Hepatocyte (in vitro differentiated cells): ENCODE measurements around the gene TBC1D22B. TPM values are rescaled to one million over a fixed set of nuclear protein-coding genes. Genes with fewer than 3 reads are reported as not detected.

Source experiments
- DNase-seq: peaks from one replicate; pipeline ENCODE4 v3.0.0-alpha.2; 2016; ENCODE audit warnings: low spot score
- H2AFZ ChIP-seq: fragments of 200-600 bp; sonication (generic); 2 replicates; pipeline ENCODE4 v1.6.0; 2016; ENCODE audit warnings: antibody characterized with exemption, mild to moderate bottlenecking
- H3K27ac ChIP-seq: fragments of 200-600 bp; sonication (generic); 2 replicates; pipeline ENCODE4 v1.5.1; 2016; ENCODE audit warnings: mild to moderate bottlenecking
- H3K27me3 ChIP-seq: fragments of 200-600 bp; sonication (generic); 2 replicates; pipeline ENCODE4 v1.6.1; 2016
- H3K36me3 ChIP-seq: fragments of 200-600 bp; sonication (generic); replicated peaks from 2 replicates; pipeline ENCODE4 v1.5.1; 2016; ENCODE audit warnings: low read depth; ENCODE audit not compliant: insufficient read depth
- H3K4me1 ChIP-seq: fragments of 200-600 bp; sonication (generic); 2 replicates; pipeline ENCODE4 v1.5.1; 2016; ENCODE audit warnings: mild to moderate bottlenecking, moderate library complexity; ENCODE audit not compliant: insufficient read depth
- H3K4me2 ChIP-seq: fragments of 200-600 bp; sonication (generic); 2 replicates; pipeline ENCODE4 v1.6.0; 2016
- H3K4me3 ChIP-seq: fragments of 200-600 bp; sonication (generic); 2 replicates; pipeline ENCODE4 v1.5.1; 2016; ENCODE audit warnings: mild to moderate bottlenecking
- H3K79me2 ChIP-seq: fragments of 200-600 bp; sonication (generic); 2 replicates; pipeline ENCODE4 v1.6.0; 2017; ENCODE audit warnings: mild to moderate bottlenecking
- H3K9me2 ChIP-seq: fragments of 200-600 bp; sonication (generic); replicated peaks from 2 replicates; pipeline ENCODE4 v1.6.0; 2017; ENCODE audit warnings: mild to moderate bottlenecking; ENCODE audit not compliant: insufficient read depth
- H3K9me3 ChIP-seq: fragments of 200-600 bp; sonication (generic); 2 replicates; pipeline ENCODE4 v1.5.1; 2016; ENCODE audit warnings: low read depth, mild to moderate bottlenecking
- H4K20me1 ChIP-seq: fragments of 200-600 bp; sonication (generic); 2 replicates; pipeline ENCODE4 v1.6.0; 2016; ENCODE audit warnings: mild to moderate bottlenecking; ENCODE audit not compliant: insufficient read depth, poor library complexity, severe bottlenecking
- EZH2 ChIP-seq: fragments of 200-600 bp; sonication (generic); IDR thresholded peaks from 2 replicates; pipeline ENCODE4 v1.6.1; 2016; ENCODE audit warnings: antibody characterized with exemption, mild to moderate bottlenecking, borderline replicate concordance
- EZH2phosphoT487 ChIP-seq: fragments of 200-600 bp; sonication (generic); IDR thresholded peaks from one replicate; pipeline ENCODE4 v1.6.1; 2018; ENCODE audit warnings: antibody characterized with exemption, mild to moderate bottlenecking, low read depth, moderate library complexity; ENCODE audit not compliant: unreplicated experiment, severe bottlenecking
- WGBS: methylation state at CpG from one replicate; pipeline ENCODE4 v1.1.6; 2016; ENCODE audit warnings: low lambda C conversion rate; ENCODE audit errors: missing lambda C conversion rate; 5-methylcytosine and 5-hydroxymethylcytosine counted together
- polyA plus RNA-seq: library from polyadenylated mRNA; unstranded; fragments of >200 nt; fragmentation: Nextera tagmentation; extraction: Ambion mirVana; gene quantifications from 2 replicates; pipeline ENCODE4 v1.2.1, GENCODE V29; 2016
- total RNA-seq: library from RNA; depleted of rRNA; stranded (reverse); fragments of >200 nt; gene quantifications from 2 replicates; pipeline ENCODE4 v1.2.3, GENCODE V29; 2014
- TF ChIP-seq, protein P1 (sequence below): fragments of 200-600 bp; sonication (generic); IDR thresholded peaks from 2 replicates; pipeline ENCODE4 v1.5.1; 2016; ENCODE audit warnings: antibody characterized with exemption, mild to moderate bottlenecking; ENCODE audit not compliant: poor library complexity

The TBC1D22B gene
- total RNA-seq, result 8.2 and 9.0 TPM in 2 replicates
- 5.2 and 8.9 TPM in 2 replicates for polyA plus RNA-seq

GRCh38 chr6:37257634-37258404, at the start of gene TBC1D22B, which contains the start of gene TMEM217:
TBC1D22B (plus strand) TSS chr6:37257772; CDS start chr6:37257918, 146 bp downstream.
TMEM217 (minus strand) TSS chr6:37258144; CDS start chr6:37219030, 39,114 bp downstream.
- Histone ChIP-seq H3K4me3 (peak within 1 kb of the TSS; percentile 61), H3K79me2 (peaks cover 44% of the 10 kb centered on the region), H3K4me1 (peaks cover 6% of the 10 kb centered on the region), H3K27me3 (no peaks in the 10 kb centered on the region), H4K20me1 (no peaks in the 10 kb centered on the region), H3K9me3 (no peaks in the 10 kb centered on the region), H3K36me3 (no peaks in the 10 kb centered on the region), H3K4me2 (peak within 1 kb of the TSS; percentile 87), H3K9me2 (no peaks in the 10 kb centered on the region), H3K27ac (peak within 1 kb of the TSS; percentile 92), H2AFZ (peak within 1 kb of the TSS; percentile 71)
- peak; percentile 98 for DNase-seq
- no peak for TF ChIP-seq EZH2phosphoT487
- TF ChIP-seq, protein P1, sequence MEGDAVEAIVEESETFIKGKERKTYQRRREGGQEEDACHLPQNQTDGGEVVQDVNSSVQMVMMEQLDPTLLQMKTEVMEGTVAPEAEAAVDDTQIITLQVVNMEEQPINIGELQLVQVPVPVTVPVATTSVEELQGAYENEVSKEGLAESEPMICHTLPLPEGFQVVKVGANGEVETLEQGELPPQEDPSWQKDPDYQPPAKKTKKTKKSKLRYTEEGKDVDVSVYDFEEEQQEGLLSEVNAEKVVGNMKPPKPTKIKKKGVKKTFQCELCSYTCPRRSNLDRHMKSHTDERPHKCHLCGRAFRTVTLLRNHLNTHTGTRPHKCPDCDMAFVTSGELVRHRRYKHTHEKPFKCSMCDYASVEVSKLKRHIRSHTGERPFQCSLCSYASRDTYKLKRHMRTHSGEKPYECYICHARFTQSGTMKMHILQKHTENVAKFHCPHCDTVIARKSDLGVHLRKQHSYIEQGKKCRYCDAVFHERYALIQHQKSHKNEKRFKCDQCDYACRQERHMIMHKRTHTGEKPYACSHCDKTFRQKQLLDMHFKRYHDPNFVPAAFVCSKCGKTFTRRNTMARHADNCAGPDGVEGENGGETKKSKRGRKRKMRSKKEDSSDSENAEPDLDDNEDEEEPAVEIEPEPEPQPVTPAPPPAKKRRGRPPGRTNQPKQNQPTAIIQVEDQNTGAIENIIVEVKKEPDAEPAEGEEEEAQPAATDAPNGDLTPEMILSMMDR, result no peak
- no peak for TF ChIP-seq EZH2
- 1% methylated on average over 43 of the region's 45 CpGs for WGBS

DNA sequence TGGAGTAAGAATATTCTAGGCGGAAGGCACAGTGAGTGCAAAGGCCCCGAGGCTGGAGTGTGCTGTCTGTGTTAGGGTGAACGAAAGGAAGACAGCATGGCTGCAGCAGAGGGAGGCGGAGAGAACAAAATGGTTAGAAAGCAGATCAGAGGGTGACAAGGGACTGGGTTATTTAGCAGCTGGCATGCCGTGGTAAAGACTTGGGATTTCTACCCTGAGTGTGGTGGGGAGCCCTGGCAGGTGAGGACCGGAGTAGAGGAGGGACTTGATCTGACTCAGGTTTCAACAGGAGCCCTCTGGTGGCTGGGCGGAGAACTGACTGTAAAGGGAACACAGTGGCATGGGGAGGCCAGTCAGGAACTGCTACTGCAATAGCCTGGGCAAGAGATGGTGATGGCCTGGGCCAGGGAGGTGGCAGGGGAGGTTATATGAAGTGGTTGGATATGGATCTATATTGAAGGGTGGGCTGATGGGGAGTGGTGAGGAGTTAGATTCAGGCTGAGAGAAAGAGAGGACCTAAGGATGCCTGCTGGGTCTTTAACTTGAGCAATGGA, 49.6 kb upstream of the TBC1D22B start:
- H3K36me3 ChIP-seq, result no peaks in the 10 kb centered on the region
- H3K9me3 ChIP-seq, result no peaks in the 10 kb centered on the region
- H3K4me2 ChIP-seq, result no peak overlapping the region
- peak; percentile 84 for DNase-seq
- no peak for TF ChIP-seq EZH2phosphoT487
- TF ChIP-seq, protein P1, result peak; percentile 54
- H4K20me1 ChIP-seq, result no peaks in the 10 kb centered on the region
- no peak overlapping the region for H3K4me3 ChIP-seq
- H3K27ac ChIP-seq, result no peak overlapping the region
- no peaks in the 10 kb centered on the region for H3K79me2 ChIP-seq
- no peak overlapping the region for H2AFZ ChIP-seq
- WGBS, result 63% methylated on average over 7 of the region's 7 CpGs
- peaks cover 24% of the 10 kb centered on the region for H3K4me1 ChIP-seq
- H3K27me3 ChIP-seq, result no peaks in the 10 kb centered on the region
- H3K9me2 ChIP-seq, result no peaks in the 10 kb centered on the region

GRCh38 chr6:37208793-37209192, 48.8 kb upstream of the TBC1D22B start:
- H3K4me1 ChIP-seq, result peaks cover 17% of the 10 kb centered on the region
- H3K79me2 ChIP-seq, result no peaks in the 10 kb centered on the region
- TF ChIP-seq EZH2phosphoT487, result no peak
- TF ChIP-seq, protein P1, result no peak
- TF ChIP-seq EZH2, result no peak
- no peak overlapping the region for H3K4me3 ChIP-seq
- no peak overlapping the region for H2AFZ ChIP-seq
- WGBS, result 90% methylated on average over 7 of the region's 7 CpGs
- H4K20me1 ChIP-seq, result no peaks in the 10 kb centered on the region
- H3K9me2 ChIP-seq, result no peaks in the 10 kb centered on the region
- no peaks in the 10 kb centered on the region for H3K36me3 ChIP-seq
- H3K4me2 ChIP-seq, result no peak overlapping the region
- no peaks in the 10 kb centered on the region for H3K27me3 ChIP-seq
- no peak overlapping the region for H3K27ac ChIP-seq
- H3K9me3 ChIP-seq, result no peaks in the 10 kb centered on the region
- DNase-seq, result no peak
